H1 (cell line): ENCODE data around the gene TTC24. TPM values are rescaled to one million over a fixed set of nuclear protein-coding genes. Genes with fewer than 3 reads are reported as not detected.

Experiments used
- BCL11A ChIP-seq, 2 experiments: IDR thresholded peaks; one replicate each; pipeline ENCODE4 v1.6.1; 2011; ENCODE audit warnings: low read depth in 2 of 2, low read length in 2 of 2, mild to moderate bottlenecking in 2 of 2
- CTCF ChIP-seq, 3 experiments: IDR thresholded peaks; 1 replicate in 2 of 3; 2 replicates in 1 of 3; pipeline versions ENCODE4 v1.5.1 to v1.6.1; 2011; ENCODE audit warnings: low read length in 3 of 3, mild to moderate bottlenecking in 3 of 3, inconsistent platforms in 2 of 3, low read depth in 1 of 3, moderate library complexity in 1 of 3; ENCODE audit not compliant: insufficient read depth in 1 of 3; ENCODE audit errors: control extremely low read depth in 1 of 3
- MAFK ChIP-seq: IDR thresholded peaks from 2 replicates; pipeline ENCODE4 v1.6.1; 2012; ENCODE audit warnings: low read depth, mild to moderate bottlenecking, improper control_type of control experiment, low read length
- RFX5 ChIP-seq: IDR thresholded peaks from 2 replicates; pipeline ENCODE4 v1.6.1; 2011; ENCODE audit warnings: low read depth, low read length, improper control_type of control experiment, borderline replicate concordance
- polyA plus RNA-seq, 7 experiments: library from polyadenylated mRNA; depleted of rRNA in 3 of 7; stranded (reverse) in 5 of 7; unstranded in 2 of 7; fragments of >200 nt in 5 of 7; fragments of 200-250 nt in 2 of 7; gene quantifications; 1 replicate in 5 of 7; 2 replicates in 1 of 7; 4 replicates in 1 of 7; pipeline versions ENCODE4 v1.2.1 to v1.2.3, GENCODE V29; 2011 to 2013; ENCODE audit warnings: missing spikeins in 2 of 7, mixed read lengths in 2 of 7
- total RNA-seq: library from RNA; stranded (reverse); fragmentation: NEBNext Ultra II Directional; extraction: Animal tissue kit (Norgen Biotek cat#: 25700); gene quantifications from 2 replicates; pipeline ENCODE4 v1.2.1, GENCODE V29; 2021
- TF ChIP-seq, protein P1 (sequence below): IDR thresholded peaks from 2 replicates; pipeline ENCODE4 v1.6.1; 2012; ENCODE audit warnings: inconsistent platforms

Gene TTC24
- total and polyA plus RNA-seq, 2 of the 8 experiments (the other 6 are each of a cell fraction or from before 2014, with no cell fraction given) = 0.08 TPM; not detected in 1

GRCh38 chr1:156582388-156583017 lies 3.0 kb downstream of the TTC24 start (continued):
- TF ChIP-seq, protein P1, sequence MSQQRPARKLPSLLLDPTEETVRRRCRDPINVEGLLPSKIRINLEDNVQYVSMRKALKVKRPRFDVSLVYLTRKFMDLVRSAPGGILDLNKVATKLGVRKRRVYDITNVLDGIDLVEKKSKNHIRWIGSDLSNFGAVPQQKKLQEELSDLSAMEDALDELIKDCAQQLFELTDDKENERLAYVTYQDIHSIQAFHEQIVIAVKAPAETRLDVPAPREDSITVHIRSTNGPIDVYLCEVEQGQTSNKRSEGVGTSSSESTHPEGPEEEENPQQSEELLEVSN = no peak
- TF ChIP-seq CTCF (IDR thresholded peaks at IDR 0.05; ENCODE audit: control extremely low read depth in 1 of 3, insufficient read depth in 1 of 3, low read depth in 1 of 3, low read length in 3 of 3) (no peak), MAFK (no peak), BCL11A (IDR thresholded peaks at IDR 0.05; ENCODE audit: low read depth in 2 of 2, low read length in 2 of 2) (no peak), RFX5 (no peak)
